Heart left ventricle (tissue), 13 donors: Measurements from ENCODE around the gene ODF4.
A peak's percentile ranks its signal among the peaks of the same experiment; 100 is the strongest.

Experiments used
- CTCF ChIP-seq, 12 donors: fragments of 200-600 bp; sonication (generic) in 4 of 12; IDR thresholded peaks; one replicate each; pipeline versions ENCODE4 v1.5.0 to v1.8.0; 2018 to 2022; ENCODE audit warnings: antibody characterized with exemption in 12 of 12, mild to moderate bottlenecking in 5 of 12
- POLR2A ChIP-seq, 2 donors: fragments of 450-650 bp; IDR thresholded peaks; one replicate each; pipeline ENCODE4 v1.6.1; 2017; ENCODE audit warnings: antibody characterized with exemption in 2 of 2, mild to moderate bottlenecking in 2 of 2, moderate library complexity in 2 of 2
- donor health status: ischemic (EF 13 %, LVEDD 7.1; RV severe dilation, severe dysfunction).
- donor health status: DM: no; HTN: yes; CAD: no.
- donor health status: DM: no; HTN: no; CAD: no.
- donor health status: ischemic (EF 25% LVEDD 6.9; RV normal size, moderate dysfunction).
- donor health status: ischemic (EF 25% LVEDD 5.7; RV mildly dilated, moderate dysfunction).
- donor health status: ischemic (EF 35%, LVEDD 5.7; RV mildly dilated, moderate dysfunction).
- donor health status: nonischemic (EF 11% LVEDD 7.7; RV severe dilation, severe dysfunction).
- donor health status: DM: yes; HTN: yes; CAD: no.
- donor health status: PGD.
- donor health status: ischemic (EF 29% LVEDD 5.4; RV normal size, mild dysfunction).
- donor health status: nonischemic (EF 23%, LVEDD 6.1; RV moderate dilation, normal function).

GRCh38 chr17:8383143-8383822, 43.6 kb downstream of the ODF4 start, which contains the start of gene RPL26:
- peak; percentile 96 to 99 (median 98) for TF ChIP-seq CTCF (IDR thresholded peaks at IDR 0.05)
- peak in 1 of 2 donors; percentile 73 for TF ChIP-seq POLR2A (IDR thresholded peaks at IDR 0.05)
